HUDEP-2 (cell line): ENCODE results near the gene TRABD2B.

ENCODE experiments used
- DNase-seq, 76 experiments: peaks; one replicate each; lab custom pipeline; 2025; ENCODE audit not compliant: unreplicated experiment in 76 of 76; lab: John Stamatoyannopoulos, UW

Gene TRABD2B

GRCh38 chr1:48022306-48022705, 25.1 kb upstream of the TRABD2B start:
- no peak for DNase-seq

GRCh38 chr1:48021792-48022191, 24.6 kb upstream of the TRABD2B start:
- DNase-seq, result no peak

DNA sequence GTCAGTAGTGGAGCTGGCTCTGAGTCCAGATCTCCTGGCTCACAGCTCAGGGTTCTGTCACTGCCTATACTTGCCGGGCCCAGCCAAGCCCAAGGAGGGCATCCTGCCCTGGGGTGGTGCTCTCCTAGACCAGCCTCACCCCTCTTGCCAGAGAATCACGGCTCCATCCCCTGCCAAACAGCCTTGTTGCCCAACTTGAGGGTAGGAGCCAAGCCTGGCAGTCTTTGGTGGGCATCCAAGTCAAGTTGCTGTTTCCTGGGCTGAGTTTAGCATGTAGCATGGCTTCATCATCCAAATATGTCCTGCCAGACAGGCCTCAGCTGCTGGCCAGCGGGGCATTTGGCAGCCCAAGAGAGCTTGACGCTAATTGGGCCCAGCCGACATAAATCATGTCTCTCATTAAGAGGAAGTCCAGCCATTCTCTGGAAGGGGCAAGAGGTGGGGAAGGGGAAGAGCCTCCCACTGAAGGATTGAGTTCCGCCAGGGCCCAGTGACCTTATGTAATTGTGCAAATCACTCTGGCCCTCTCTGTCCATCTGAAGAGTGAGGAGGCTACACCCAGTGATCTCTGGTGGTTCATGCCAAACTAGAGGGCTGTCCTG, 22.6 kb upstream of the TRABD2B start:
- DNase-seq, result no peak

DNA sequence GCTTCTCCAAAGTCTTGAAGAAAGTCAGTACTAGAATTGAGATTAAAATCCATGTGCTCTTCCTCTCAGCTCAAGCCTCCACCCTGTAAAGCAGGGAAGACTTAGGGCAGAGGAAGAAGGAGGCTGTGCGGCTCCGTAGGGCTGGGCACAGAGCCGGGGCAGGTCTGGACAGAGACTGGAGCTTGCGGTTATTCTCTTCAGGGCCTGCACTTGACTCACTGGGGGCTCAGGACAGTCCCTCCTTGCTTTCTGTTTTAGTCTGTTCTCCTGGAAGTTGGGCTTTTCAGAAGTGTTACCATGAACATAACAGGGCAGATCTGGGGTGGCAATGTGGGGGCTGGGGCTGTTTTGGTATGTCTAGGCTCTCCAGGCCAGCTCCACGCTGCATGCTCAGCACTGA, 21.6 kb upstream of the TRABD2B start:
- no peak for DNase-seq

- peak in 2 of 76 experiments; percentile 5 to 11 for DNase-seq
These were observed 20.5 kb upstream of the TRABD2B start for GRCh38 chr1:48017716-48018115.

DNA sequence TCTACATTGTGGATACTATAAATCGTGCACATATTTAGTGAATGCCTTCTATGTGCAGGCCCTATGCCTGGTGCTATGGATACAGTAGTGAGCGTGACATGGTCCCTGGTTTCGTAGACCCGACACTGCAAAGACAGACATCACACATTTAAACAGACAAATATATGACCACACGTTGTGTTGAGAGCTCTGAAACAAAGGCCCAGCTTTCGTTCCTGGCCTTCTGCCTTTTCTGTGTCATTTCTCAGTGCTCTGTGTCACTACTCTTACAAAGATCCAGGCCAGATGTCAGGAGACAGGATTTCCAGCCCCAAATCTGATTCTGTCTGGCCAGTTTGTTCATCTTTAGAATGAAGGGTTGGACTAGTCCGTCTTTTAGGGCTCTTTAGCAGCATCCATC, 19.3 kb upstream of the TRABD2B start:
- DNase-seq, result no peak

- no peak for DNase-seq
These were observed 16.1 kb upstream of the TRABD2B start for GRCh38 chr1:48013270-48013669.

DNA sequence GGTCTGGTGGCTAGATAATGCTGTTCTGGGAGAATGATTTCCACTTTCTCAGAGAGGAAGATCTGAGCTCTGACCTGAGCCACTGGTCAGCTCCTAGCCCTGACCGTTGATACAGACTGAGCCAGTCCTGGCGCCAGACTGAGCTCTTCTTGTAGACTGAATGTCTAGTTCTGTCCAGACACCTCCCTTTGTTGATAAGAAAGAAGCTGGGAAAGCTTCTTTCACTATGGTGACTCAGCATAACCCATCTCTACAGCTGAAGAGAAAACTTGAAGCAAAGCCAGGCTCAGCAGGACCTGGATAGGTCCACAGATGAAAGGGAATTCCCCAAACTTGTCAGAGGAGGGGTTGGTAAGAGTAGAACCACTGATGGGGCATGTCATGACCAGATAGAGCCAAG, 9.9 kb upstream of the TRABD2B start:
- peak in 7 of 76 experiments; percentile 6 to 30 (median 20) for DNase-seq

- no peak for DNase-seq
These were observed 9.1 kb upstream of the TRABD2B start for GRCh38 chr1:48006264-48006663.

DNA sequence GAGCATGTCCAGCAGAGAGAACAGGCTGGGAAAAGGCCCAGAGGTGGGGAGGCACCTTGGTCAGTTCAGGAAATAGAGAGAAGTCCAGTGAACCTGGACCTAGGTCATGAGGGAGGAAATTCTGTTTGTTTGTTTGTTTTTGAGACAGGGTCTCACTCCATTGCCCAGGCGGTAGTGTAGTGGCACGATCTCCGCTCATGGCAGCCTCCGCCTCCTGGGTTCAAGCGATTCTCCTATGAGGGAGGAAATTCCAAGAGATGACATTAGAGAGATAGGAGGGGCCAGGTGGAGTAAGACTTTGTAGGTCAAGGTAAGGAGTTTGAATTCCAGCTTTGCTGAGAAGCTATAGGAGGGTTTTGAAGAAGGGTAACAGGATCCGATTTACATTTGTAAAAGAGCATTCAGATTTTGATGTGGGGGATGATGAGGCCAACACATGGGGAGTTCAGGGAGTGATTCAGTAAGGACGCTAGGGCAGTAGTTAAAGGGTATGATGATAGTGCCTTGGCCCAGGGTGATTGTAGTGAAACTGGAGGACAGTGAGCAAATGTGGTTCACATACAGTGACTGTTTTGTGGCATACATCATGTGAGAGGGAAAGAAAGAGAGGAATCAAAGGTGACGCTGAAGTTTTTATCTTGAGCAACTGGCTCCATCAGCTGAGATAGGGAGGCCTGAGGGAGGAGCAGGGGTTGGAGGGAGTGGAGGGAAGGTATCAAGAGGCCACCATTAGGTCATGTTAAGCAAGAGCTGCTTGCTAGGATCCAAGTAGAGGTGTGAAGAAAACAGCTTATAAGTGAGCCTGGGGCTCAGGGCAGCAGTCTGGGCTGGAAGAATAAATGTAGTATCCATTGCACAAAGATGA, 8.3 kb upstream of the TRABD2B start:
- DNase-seq, result no peak

- DNase-seq, result no peak
These were observed 6.8 kb upstream of the TRABD2B start for GRCh38 chr1:48003741-48004531.

DNA sequence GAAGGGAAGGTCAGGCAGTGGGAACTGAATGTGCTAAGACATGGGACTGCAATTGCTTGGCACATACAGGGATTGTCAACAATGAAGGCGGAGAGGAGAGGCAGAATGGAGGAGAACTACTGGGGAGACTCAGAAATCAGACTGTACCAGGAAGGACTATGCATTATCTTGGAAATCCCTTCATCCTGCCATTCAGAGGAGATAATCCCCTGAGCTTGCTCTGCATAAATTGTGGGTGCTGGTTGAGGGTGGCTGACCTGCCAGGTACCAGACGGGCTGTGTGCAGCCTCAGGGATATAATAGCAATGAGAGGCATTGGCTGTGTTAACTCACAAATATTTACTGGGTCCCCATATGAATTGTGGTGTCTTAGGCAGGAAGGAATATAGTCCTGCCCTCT, 5.0 kb upstream of the TRABD2B start:
- no peak for DNase-seq

GRCh38 chr1:48001696-48002095, 4.5 kb upstream of the TRABD2B start:
- DNase-seq, result no peak

- no peak for DNase-seq
These were observed 3.7 kb upstream of the TRABD2B start for GRCh38 chr1:48000883-48001282.

GRCh38 chr1:47999097-47999496, 1.9 kb upstream of the TRABD2B start:
- DNase-seq, result no peak

DNA sequence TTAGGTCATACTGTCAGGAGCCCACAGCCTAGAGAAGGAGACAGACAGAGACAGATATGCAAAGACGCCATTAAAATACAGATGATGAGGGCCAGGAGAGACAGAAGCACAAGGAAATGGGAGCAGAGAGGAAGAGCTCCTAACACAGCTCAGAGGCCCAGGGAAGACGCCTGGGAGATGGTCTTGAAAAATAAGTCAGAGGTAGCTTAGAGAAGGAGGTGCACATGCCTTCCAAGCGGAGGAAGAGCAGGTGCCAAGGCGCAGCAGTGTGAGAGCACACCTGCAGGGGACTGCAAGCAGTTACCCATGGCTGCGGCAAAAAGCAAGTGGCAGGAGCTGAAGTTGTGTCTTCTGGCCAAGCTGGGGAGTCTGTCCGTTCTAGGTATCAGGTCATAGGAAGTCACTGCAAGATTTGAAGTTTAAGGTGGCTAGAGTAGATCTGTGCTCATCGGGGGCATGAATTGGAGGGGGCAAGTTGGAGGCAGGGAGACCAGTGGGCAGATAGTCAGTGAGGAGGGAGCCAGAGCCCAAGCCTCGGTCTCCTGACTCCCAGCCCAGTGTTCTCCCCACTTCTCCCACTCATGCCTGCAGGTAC, 1.3 kb upstream of the TRABD2B start:
- DNase-seq, result no peak

DNA sequence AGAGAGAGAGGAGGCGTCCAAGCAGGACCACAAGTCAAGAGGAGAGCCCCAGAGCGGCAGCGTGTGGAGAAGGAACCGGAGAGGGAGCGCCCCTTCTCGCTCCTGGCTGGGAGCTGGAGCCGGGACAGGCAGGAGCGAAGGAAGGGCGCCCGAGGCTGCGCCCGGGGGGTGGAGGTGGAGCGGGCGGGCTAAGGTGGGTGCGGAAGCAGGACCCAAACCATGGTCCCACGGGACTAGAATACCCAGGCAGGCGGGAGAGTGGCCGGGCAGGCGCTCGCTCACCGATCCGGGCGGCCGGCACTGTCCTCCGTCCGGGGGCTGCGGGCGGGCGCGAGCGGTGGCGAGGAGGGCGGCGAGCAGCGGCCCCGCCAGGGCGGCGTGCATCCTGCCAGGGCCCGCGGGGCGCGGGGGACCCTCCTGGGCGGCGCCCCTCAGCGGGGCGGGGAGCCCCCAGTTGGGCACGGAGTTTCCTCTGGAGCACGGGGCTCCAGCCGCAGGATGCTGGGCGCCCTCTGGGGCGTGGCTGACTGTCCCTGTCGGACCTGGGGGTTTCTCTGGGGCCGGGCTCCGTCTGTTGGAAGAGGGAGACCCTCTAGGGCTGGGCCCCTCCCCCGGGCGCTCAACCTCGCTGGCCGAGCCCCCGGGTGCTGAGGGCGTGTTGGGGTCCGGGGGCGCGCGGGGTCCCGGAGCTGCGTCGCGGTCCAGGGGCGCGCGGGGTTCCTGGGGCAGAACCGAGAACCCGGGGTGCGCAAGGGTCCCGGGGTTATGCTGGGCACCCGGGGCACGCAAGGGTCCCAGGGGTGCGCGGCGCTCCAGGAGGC, 569 bp downstream of the TRABD2B start:
- DNase-seq, result no peak

DNA sequence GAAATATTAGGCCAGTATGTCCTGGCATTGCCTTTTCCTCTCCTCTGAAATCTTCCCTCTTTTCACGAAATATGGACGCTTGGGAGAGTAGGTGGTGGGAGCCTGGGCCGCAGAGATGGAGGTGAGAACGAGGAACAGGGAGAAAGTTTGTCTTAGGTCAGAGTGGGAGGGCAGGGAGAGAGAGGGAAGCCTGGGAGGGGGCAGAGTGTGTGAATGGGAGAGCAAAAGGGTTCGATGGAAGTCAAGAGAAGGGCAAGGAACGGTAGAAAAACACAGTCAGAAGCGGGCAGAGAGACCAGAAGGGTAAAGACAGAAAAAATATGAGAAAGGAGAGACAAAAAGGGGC, 1.2 kb downstream of the TRABD2B start:
- DNase-seq, result no peak

- no peak for DNase-seq
These were observed 1.7 kb downstream of the TRABD2B start for GRCh38 chr1:47995306-47996050.
